HEK293 (cell line): ENCODE data around the gene PRCD.

ENCODE experiments used
- KLF16 ChIP-seq: fragments of 450-650 bp; formaldehyde crosslinking; IDR thresholded peaks from 2 replicates; pipeline ENCODE4 v1.5.1; 2017; ENCODE audit warnings: missing biosample characterization, missing genetic modification characterization
- MZF1 ChIP-seq: fragments of 450-650 bp; formaldehyde crosslinking; IDR thresholded peaks from 2 replicates; pipeline ENCODE4 v1.5.1; 2017; ENCODE audit warnings: missing biosample characterization, missing genetic modification characterization, borderline replicate concordance
- ZBTB11 ChIP-seq: fragments of 450-650 bp; formaldehyde crosslinking; conservative IDR thresholded peaks from 2 replicates; pipeline ENCODE4 v1.5.1; 2016; ENCODE audit warnings: low read depth, missing biosample characterization, missing genetic modification characterization
- ZNF114 ChIP-seq: fragments of 450-650 bp; formaldehyde crosslinking; IDR thresholded peaks from 2 replicates; pipeline ENCODE4 v1.5.0; 2017; ENCODE audit warnings: missing biosample characterization, missing genetic modification characterization
- ZNF239 ChIP-seq: fragments of 450-650 bp; formaldehyde crosslinking; IDR thresholded peaks from 2 replicates; pipeline ENCODE4 v1.5.1; 2016; ENCODE audit warnings: missing biosample characterization, missing genetic modification characterization
- ZNF24 ChIP-seq: fragments of 450-650 bp; formaldehyde crosslinking; IDR thresholded peaks from 2 replicates; pipeline ENCODE4 v1.5.1; 2016; ENCODE audit warnings: missing biosample characterization, missing genetic modification characterization
- ZNF302 ChIP-seq: fragments of 450-650 bp; formaldehyde crosslinking; IDR thresholded peaks from 2 replicates; pipeline ENCODE4 v1.5.1; 2016; ENCODE audit warnings: missing biosample characterization, missing genetic modification characterization, low read depth
- TF ChIP-seq, protein P1 (sequence below): fragments of 450-650 bp; formaldehyde crosslinking; IDR thresholded peaks from 2 replicates; pipeline ENCODE4 v1.5.1; 2016; ENCODE audit warnings: missing biosample characterization, missing genetic modification characterization
- TF ChIP-seq, protein P2 (sequence below): fragments of 450-650 bp; formaldehyde crosslinking; IDR thresholded peaks from 2 replicates; pipeline ENCODE4 v1.5.1; 2016; ENCODE audit warnings: missing biosample characterization, missing genetic modification characterization
- TF ChIP-seq, protein P3 (sequence below): fragments of 450-650 bp; formaldehyde crosslinking; IDR thresholded peaks from 2 replicates; pipeline ENCODE4 v1.5.1; 2016; ENCODE audit warnings: missing biosample characterization, missing genetic modification characterization
- TF ChIP-seq, protein P4 (sequence below): sonication (generic); formaldehyde crosslinking; IDR thresholded peaks from 2 replicates; pipeline ENCODE4 v1.8.1; 2022; ENCODE audit warnings: mild to moderate bottlenecking, moderate library complexity, missing genetic modification reagents

DNA sequence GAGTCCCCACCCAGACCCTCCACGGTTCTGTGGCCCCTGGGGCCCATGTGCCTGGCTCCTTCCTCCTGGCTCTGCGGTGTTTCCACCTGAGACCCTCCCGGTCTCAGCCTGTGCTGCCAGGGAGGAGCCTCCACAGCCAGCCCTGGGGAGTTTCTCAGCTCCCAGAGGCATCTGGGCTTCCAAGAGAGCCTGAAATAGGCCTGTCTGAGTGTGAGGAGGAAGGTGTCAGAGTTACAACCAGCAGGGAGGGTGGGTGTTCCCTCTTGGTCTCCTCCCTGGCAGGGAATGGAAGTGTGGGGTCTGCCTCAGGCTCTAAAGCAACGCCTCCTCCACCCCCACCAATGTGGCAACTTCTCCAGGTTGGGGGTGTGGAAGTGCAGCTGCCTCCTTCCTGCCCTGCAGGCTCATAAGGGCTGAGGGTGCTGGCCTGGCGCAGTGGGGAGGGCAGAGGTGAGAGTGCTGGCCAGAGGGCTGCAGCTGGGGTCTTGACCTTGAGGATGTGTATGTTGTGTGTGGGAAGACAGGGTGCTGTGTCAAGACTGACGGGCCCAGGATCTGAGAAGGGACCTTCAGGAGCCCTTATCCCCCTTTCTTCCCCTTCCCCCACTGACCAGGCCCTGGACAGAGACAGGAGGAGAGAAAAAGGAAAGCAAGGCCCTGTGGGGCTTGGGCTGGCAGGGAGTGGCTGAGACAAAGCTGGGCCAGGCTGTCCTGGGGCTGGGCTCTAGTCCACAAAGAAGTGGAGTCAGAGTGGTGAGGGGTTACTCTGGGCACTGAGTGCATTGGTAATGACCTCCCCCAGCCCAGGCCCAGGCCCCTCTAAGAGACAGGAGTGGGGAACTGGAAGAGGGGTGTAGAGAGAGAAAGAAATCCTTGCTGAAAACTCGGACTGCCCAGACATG is 4.8 kb upstream of the PRCD start:
- TF ChIP-seq, protein P1, sequence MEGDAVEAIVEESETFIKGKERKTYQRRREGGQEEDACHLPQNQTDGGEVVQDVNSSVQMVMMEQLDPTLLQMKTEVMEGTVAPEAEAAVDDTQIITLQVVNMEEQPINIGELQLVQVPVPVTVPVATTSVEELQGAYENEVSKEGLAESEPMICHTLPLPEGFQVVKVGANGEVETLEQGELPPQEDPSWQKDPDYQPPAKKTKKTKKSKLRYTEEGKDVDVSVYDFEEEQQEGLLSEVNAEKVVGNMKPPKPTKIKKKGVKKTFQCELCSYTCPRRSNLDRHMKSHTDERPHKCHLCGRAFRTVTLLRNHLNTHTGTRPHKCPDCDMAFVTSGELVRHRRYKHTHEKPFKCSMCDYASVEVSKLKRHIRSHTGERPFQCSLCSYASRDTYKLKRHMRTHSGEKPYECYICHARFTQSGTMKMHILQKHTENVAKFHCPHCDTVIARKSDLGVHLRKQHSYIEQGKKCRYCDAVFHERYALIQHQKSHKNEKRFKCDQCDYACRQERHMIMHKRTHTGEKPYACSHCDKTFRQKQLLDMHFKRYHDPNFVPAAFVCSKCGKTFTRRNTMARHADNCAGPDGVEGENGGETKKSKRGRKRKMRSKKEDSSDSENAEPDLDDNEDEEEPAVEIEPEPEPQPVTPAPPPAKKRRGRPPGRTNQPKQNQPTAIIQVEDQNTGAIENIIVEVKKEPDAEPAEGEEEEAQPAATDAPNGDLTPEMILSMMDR, result no peak
- TF ChIP-seq, protein P2, sequence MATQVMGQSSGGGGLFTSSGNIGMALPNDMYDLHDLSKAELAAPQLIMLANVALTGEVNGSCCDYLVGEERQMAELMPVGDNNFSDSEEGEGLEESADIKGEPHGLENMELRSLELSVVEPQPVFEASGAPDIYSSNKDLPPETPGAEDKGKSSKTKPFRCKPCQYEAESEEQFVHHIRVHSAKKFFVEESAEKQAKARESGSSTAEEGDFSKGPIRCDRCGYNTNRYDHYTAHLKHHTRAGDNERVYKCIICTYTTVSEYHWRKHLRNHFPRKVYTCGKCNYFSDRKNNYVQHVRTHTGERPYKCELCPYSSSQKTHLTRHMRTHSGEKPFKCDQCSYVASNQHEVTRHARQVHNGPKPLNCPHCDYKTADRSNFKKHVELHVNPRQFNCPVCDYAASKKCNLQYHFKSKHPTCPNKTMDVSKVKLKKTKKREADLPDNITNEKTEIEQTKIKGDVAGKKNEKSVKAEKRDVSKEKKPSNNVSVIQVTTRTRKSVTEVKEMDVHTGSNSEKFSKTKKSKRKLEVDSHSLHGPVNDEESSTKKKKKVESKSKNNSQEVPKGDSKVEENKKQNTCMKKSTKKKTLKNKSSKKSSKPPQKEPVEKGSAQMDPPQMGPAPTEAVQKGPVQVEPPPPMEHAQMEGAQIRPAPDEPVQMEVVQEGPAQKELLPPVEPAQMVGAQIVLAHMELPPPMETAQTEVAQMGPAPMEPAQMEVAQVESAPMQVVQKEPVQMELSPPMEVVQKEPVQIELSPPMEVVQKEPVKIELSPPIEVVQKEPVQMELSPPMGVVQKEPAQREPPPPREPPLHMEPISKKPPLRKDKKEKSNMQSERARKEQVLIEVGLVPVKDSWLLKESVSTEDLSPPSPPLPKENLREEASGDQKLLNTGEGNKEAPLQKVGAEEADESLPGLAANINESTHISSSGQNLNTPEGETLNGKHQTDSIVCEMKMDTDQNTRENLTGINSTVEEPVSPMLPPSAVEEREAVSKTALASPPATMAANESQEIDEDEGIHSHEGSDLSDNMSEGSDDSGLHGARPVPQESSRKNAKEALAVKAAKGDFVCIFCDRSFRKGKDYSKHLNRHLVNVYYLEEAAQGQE (tag by site-specific recombination), result peak; percentile 46; the same call in 1 of the 2 replicates
- TF ChIP-seq ZNF24 (tag by site-specific recombination), result no peak
- no peak for TF ChIP-seq KLF16 (tag by site-specific recombination)
- no peak for TF ChIP-seq ZNF302 (tag by site-specific recombination)
- TF ChIP-seq MZF1, result no peak
- TF ChIP-seq ZNF239 (tag by site-specific recombination), result no peak
- TF ChIP-seq ZNF114 (tag by site-specific recombination), result no peak
- TF ChIP-seq, protein P3, sequence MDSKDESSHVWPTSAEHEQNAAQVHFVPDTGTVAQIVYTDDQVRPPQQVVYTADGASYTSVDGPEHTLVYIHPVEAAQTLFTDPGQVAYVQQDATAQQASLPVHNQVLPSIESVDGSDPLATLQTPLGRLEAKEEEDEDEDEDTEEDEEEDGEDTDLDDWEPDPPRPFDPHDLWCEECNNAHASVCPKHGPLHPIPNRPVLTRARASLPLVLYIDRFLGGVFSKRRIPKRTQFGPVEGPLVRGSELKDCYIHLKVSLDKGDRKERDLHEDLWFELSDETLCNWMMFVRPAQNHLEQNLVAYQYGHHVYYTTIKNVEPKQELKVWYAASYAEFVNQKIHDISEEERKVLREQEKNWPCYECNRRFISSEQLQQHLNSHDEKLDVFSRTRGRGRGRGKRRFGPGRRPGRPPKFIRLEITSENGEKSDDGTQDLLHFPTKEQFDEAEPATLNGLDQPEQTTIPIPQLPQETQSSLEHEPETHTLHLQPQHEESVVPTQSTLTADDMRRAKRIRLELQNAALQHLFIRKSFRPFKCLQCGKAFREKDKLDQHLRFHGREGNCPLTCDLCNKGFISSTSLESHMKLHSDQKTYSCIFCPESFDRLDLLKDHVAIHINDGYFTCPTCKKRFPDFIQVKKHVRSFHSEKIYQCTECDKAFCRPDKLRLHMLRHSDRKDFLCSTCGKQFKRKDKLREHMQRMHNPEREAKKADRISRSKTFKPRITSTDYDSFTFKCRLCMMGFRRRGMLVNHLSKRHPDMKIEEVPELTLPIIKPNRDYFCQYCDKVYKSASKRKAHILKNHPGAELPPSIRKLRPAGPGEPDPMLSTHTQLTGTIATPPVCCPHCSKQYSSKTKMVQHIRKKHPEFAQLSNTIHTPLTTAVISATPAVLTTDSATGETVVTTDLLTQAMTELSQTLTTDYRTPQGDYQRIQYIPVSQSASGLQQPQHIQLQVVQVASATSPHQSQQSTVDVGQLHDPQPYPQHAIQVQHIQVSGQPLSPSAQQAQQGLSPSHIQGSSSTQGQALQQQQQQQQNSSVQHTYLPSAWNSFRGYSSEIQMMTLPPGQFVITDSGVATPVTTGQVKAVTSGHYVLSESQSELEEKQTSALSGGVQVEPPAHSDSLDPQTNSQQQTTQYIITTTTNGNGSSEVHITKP (tag by site-specific recombination), result no peak
- no peak for TF ChIP-seq ZBTB11 (tag by site-specific recombination)
- TF ChIP-seq, protein P4, sequence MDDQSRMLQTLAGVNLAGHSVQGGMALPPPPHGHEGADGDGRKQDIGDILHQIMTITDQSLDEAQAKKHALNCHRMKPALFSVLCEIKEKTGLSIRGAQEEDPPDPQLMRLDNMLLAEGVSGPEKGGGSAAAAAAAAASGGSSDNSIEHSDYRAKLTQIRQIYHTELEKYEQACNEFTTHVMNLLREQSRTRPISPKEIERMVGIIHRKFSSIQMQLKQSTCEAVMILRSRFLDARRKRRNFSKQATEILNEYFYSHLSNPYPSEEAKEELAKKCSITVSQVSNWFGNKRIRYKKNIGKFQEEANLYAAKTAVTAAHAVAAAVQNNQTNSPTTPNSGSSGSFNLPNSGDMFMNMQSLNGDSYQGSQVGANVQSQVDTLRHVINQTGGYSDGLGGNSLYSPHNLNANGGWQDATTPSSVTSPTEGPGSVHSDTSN (CRISPR knock-in tag), result no peak
